ENCODE data around the gene MAN1A2.
"Not testable (repeated sequence)": the region's sequence is repeated elsewhere in the genome, so short reads cannot be mapped to it uniquely, and the experiment has no call there.

The MAN1A2 gene

GRCh38 chr1:117475495-117475894 lies 108.2 kb downstream of the MAN1A2 start:
- peaks cover 17% of the 10 kb centered on the region for H3K36me3 Mint-ChIP-seq
- H3K4me1 Mint-ChIP-seq; H3K4me3 Mint-ChIP-seq; H3K9me3 Mint-ChIP-seq; DNase-seq (ENCODE audit: low spot score in 2 of 2); ATAC-seq; H3K27ac Mint-ChIP-seq: not testable (repeated sequence)

GRCh38 chr1:117479086-117479485 lies 111.8 kb downstream of the MAN1A2 start:
- Mint-ChIP-seq H3K4me3 (no peak overlapping the region), H3K9me3 (peaks cover 7% of the 10 kb centered on the region), H3K4me1 (no peaks in the 10 kb centered on the region), H3K36me3 (peaks cover 17% of the 10 kb centered on the region), H3K27ac (no peak overlapping the region)
- ATAC-seq (no peak), DNase-seq (ENCODE audit: low spot score in 2 of 2) (no peak)

- Mint-ChIP-seq H3K27ac (no peak overlapping the region), H3K4me1 (no peaks in the 10 kb centered on the region), H3K36me3 (peaks cover 17% of the 10 kb centered on the region), H3K4me3 (no peak overlapping the region), H3K9me3 (peaks cover 4% of the 10 kb centered on the region)
- ATAC-seq (no peak), DNase-seq (ENCODE audit: low spot score in 2 of 2) (no peak)
These were observed 114.2 kb downstream of the MAN1A2 start for GRCh38 chr1:117481410-117481809.

- H3K4me1 Mint-ChIP-seq, result no peaks in the 10 kb centered on the region
- no peak overlapping the region for H3K4me3 Mint-ChIP-seq
- no peak overlapping the region for H3K27ac Mint-ChIP-seq
- ATAC-seq, result no peak
- peaks cover 5% of the 10 kb centered on the region for H3K36me3 Mint-ChIP-seq
- H3K9me3 Mint-ChIP-seq, result no peaks in the 10 kb centered on the region
- DNase-seq (ENCODE audit: low spot score in 2 of 2), result no peak
These were observed 126.7 kb downstream of the MAN1A2 start for GRCh38 chr1:117493906-117494305.

GRCh38 chr1:117495068-117495467 lies 127.8 kb downstream of the MAN1A2 start:
- peaks cover 5% of the 10 kb centered on the region for H3K36me3 Mint-ChIP-seq
- no peak overlapping the region for H3K27ac Mint-ChIP-seq
- H3K4me1 Mint-ChIP-seq, result no peaks in the 10 kb centered on the region
- no peaks in the 10 kb centered on the region for H3K9me3 Mint-ChIP-seq
- H3K4me3 Mint-ChIP-seq, result no peak overlapping the region
- no peak for ATAC-seq
- no peak for DNase-seq (ENCODE audit: low spot score in 2 of 2)

GRCh38 chr1:117499071-117499470 lies 131.8 kb downstream of the MAN1A2 start:
- Mint-ChIP-seq H3K4me1 (no peaks in the 10 kb centered on the region), H3K4me3 (no peak overlapping the region), H3K9me3 (no peaks in the 10 kb centered on the region), H3K27ac (no peak overlapping the region), H3K36me3 (peaks cover 26% of the 10 kb centered on the region)
- ATAC-seq (no peak), DNase-seq (ENCODE audit: low spot score in 2 of 2) (no peak)

- Mint-ChIP-seq H3K27ac (no peak overlapping the region), H3K36me3 (peaks cover 40% of the 10 kb centered on the region), H3K4me1 (no peaks in the 10 kb centered on the region), H3K4me3 (no peak overlapping the region), H3K9me3 (no peaks in the 10 kb centered on the region)
- DNase-seq (ENCODE audit: low spot score in 2 of 2) (no peak), ATAC-seq (no peak)
These were observed 133.3 kb downstream of the MAN1A2 start for GRCh38 chr1:117500584-117500983.

GRCh38 chr1:117501281-117501680 lies 134.0 kb downstream of the MAN1A2 start:
- ATAC-seq, result no peak
- H3K4me1 Mint-ChIP-seq, result no peaks in the 10 kb centered on the region

GRCh38 chr1:117511273-117511672 lies 144.0 kb downstream of the MAN1A2 start:
- Mint-ChIP-seq H3K9me3 (no peaks in the 10 kb centered on the region), H3K4me1 (no peaks in the 10 kb centered on the region), H3K27ac (no peak overlapping the region), H3K36me3 (peaks cover 5% of the 10 kb centered on the region), H3K4me3 (no peak overlapping the region)
- ATAC-seq, result no peak
- DNase-seq (ENCODE audit: low spot score in 2 of 2), result no peak

More at GRCh38 chr1:117501281-117501680, 134.0 kb downstream of the MAN1A2 start:
- Mint-ChIP-seq H3K9me3 (no peaks in the 10 kb centered on the region), H3K36me3 (peaks cover 46% of the 10 kb centered on the region), H3K4me3 (no peak overlapping the region), H3K27ac (no peak overlapping the region)
- DNase-seq (ENCODE audit: low spot score in 2 of 2), result no peak

GRCh38 chr1:117512728-117513321 lies 145.6 kb downstream of the MAN1A2 start:
- ATAC-seq, result no peak
- Mint-ChIP-seq H3K4me1 (no peaks in the 10 kb centered on the region), H3K27ac (no peak overlapping the region), H3K9me3 (no peaks in the 10 kb centered on the region), H3K36me3 (peaks cover 11% of the 10 kb centered on the region), H3K4me3 (no peak overlapping the region)
- DNase-seq (ENCODE audit: low spot score in 2 of 2), result no peak

GRCh38 chr1:117523111-117523510 lies 155.9 kb downstream of the MAN1A2 start:
- Mint-ChIP-seq H3K4me3 (no peak overlapping the region), H3K4me1 (peaks cover 10% of the 10 kb centered on the region), H3K36me3 (no peaks in the 10 kb centered on the region), H3K27ac (no peak overlapping the region), H3K9me3 (no peaks in the 10 kb centered on the region)
- ATAC-seq (no peak), DNase-seq (ENCODE audit: low spot score in 2 of 2) (no peak)

- Mint-ChIP-seq H3K27ac (no peak overlapping the region), H3K4me3 (no peak overlapping the region), H3K36me3 (peaks cover 8% of the 10 kb centered on the region), H3K9me3 (no peaks in the 10 kb centered on the region), H3K4me1 (peaks cover 8% of the 10 kb centered on the region)
- no peak for ATAC-seq
- DNase-seq (ENCODE audit: low spot score in 2 of 2), result no peak
These were observed 159.8 kb downstream of the MAN1A2 start for GRCh38 chr1:117527074-117527473.

GRCh38 chr1:117527566-117528102 lies 160.4 kb downstream of the MAN1A2 start:
- DNase-seq (ENCODE audit: low spot score in 2 of 2), result no peak
- Mint-ChIP-seq H3K9me3 (no peaks in the 10 kb centered on the region), H3K36me3 (peaks cover 8% of the 10 kb centered on the region), H3K27ac (no peak overlapping the region), H3K4me1 (peaks cover 13% of the 10 kb centered on the region), H3K4me3 (no peak overlapping the region)
- ATAC-seq, result no peak

- H3K27ac Mint-ChIP-seq, result no peak overlapping the region
- no peak for ATAC-seq
- H3K36me3 Mint-ChIP-seq, result peaks cover 8% of the 10 kb centered on the region
- no peaks in the 10 kb centered on the region for H3K9me3 Mint-ChIP-seq
- H3K4me3 Mint-ChIP-seq, result no peak overlapping the region
- DNase-seq (ENCODE audit: low spot score in 2 of 2), result no peak
- H3K4me1 Mint-ChIP-seq, result peaks cover 17% of the 10 kb centered on the region
These were observed 162.4 kb downstream of the MAN1A2 start for GRCh38 chr1:117529683-117530082.

GRCh38 chr1:117531222-117531621 lies 164.0 kb downstream of the MAN1A2 start:
- H3K9me3 Mint-ChIP-seq, result no peaks in the 10 kb centered on the region
- peaks cover 17% of the 10 kb centered on the region for H3K4me1 Mint-ChIP-seq
- ATAC-seq (peak; percentile 84), DNase-seq (ENCODE audit: low spot score in 2 of 2) (no peak)
- H3K27ac Mint-ChIP-seq, result peak overlapping the region; percentile 78
- peaks cover 8% of the 10 kb centered on the region for H3K36me3 Mint-ChIP-seq
- no peak overlapping the region for H3K4me3 Mint-ChIP-seq

GRCh38 chr1:117534995-117535467 lies 167.8 kb downstream of the MAN1A2 start:
- no peak overlapping the region for H3K27ac Mint-ChIP-seq
- H3K9me3 Mint-ChIP-seq, result no peaks in the 10 kb centered on the region
- H3K4me3 Mint-ChIP-seq, result peak overlapping the region; percentile 9
- H3K4me1 Mint-ChIP-seq, result peaks cover 17% of the 10 kb centered on the region
- H3K36me3 Mint-ChIP-seq, result peaks cover 8% of the 10 kb centered on the region
- ATAC-seq, result peak; percentile 87
- peak; percentile 35 to 81 for DNase-seq (ENCODE audit: low spot score in 2 of 2)
